Measurements from ENCODE around the gene FGGY. TPM values are rescaled to one million over a fixed set of nuclear protein-coding genes. Genes with fewer than 3 reads are reported as not detected.

Gene FGGY
- total RNA-seq, 1 donor from 2014 or later, result 12.6 TPM

GRCh38 chr1:59779949-59780348 is 483.1 kb downstream of the FGGY start:
- no peaks in the 10 kb centered on the region for H3K9me3 Mint-ChIP-seq
- no peaks in the 10 kb centered on the region for H3K27me3 Mint-ChIP-seq
- TF ChIP-seq, protein P1, sequence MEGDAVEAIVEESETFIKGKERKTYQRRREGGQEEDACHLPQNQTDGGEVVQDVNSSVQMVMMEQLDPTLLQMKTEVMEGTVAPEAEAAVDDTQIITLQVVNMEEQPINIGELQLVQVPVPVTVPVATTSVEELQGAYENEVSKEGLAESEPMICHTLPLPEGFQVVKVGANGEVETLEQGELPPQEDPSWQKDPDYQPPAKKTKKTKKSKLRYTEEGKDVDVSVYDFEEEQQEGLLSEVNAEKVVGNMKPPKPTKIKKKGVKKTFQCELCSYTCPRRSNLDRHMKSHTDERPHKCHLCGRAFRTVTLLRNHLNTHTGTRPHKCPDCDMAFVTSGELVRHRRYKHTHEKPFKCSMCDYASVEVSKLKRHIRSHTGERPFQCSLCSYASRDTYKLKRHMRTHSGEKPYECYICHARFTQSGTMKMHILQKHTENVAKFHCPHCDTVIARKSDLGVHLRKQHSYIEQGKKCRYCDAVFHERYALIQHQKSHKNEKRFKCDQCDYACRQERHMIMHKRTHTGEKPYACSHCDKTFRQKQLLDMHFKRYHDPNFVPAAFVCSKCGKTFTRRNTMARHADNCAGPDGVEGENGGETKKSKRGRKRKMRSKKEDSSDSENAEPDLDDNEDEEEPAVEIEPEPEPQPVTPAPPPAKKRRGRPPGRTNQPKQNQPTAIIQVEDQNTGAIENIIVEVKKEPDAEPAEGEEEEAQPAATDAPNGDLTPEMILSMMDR (conservative IDR thresholded peaks at IDR 0.05), result peak; percentile 60
- no peak overlapping the region for H3K4me3 Mint-ChIP-seq
- DNase-seq (ENCODE audit: extremely low spot score, unreplicated experiment), result no peak
- no peak overlapping the region for H3K27ac Mint-ChIP-seq
- no peaks in the 10 kb centered on the region for H3K4me1 Mint-ChIP-seq (ENCODE audit: unreplicated experiment)
- H3K36me3 Mint-ChIP-seq, result no peaks in the 10 kb centered on the region

DNA sequence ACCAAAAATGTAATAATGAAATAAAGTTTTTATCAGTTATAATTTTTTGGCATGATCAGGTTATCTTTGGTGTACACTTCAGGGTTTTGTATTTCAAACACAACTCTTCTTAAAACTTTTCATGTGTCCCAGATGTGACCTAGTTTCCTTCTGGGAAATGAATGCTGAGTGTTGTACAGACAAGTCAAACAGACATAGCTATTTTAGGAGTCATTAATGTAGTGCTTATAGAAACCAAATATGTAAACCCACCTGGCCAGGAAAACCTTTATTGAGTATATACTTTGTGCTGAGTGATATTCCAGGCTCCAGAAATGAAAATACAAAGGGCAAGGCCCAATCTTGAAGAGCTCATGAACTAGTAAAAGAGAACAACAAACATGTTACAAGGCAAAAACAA is 491.9 kb downstream of the FGGY start:
- H3K36me3 Mint-ChIP-seq, result peaks cover 3% of the 10 kb centered on the region
- TF ChIP-seq, protein P1 (conservative IDR thresholded peaks at IDR 0.05), result no peak
- H3K4me1 Mint-ChIP-seq (ENCODE audit: unreplicated experiment), result no peaks in the 10 kb centered on the region
- no peak for DNase-seq (ENCODE audit: extremely low spot score, unreplicated experiment)
- no peaks in the 10 kb centered on the region for H3K27me3 Mint-ChIP-seq
- H3K27ac Mint-ChIP-seq, result no peak overlapping the region
- no peak overlapping the region for H3K4me3 Mint-ChIP-seq
- H3K9me3 Mint-ChIP-seq, result peaks cover 22% of the 10 kb centered on the region

DNA sequence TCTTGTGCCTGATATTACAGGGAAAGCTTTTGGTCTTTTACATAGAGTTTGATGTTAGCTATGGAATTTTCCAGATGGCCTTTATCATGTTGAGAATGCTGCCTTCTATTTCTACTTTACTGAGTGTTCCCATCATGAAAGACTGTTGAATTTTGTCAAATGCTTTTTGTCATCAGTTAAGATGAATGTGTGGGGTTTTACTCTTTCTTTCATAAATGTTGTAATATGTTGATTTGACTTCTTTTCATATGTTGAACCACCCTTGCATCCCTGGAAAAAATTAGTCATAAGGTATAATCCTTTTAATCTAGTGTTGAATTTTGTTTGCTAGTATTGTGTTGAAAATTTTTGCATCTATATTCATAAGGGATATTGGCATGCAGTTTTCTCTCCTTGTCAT is 501.7 kb downstream of the FGGY start:
- DNase-seq (ENCODE audit: extremely low spot score, unreplicated experiment), result no peak
- Mint-ChIP-seq H3K9me3 (peaks cover 4% of the 10 kb centered on the region), H3K4me3 (no peak overlapping the region), H3K27me3 (peaks cover 3% of the 10 kb centered on the region), H3K27ac (no peak overlapping the region), H3K4me1 (ENCODE audit: unreplicated experiment) (no peaks in the 10 kb centered on the region), H3K36me3 (no peaks in the 10 kb centered on the region)
- TF ChIP-seq, protein P1 (conservative IDR thresholded peaks at IDR 0.05), result no peak

- Mint-ChIP-seq H3K27me3 (peaks cover 4% of the 10 kb centered on the region), H3K36me3 (no peaks in the 10 kb centered on the region), H3K9me3 (no peaks in the 10 kb centered on the region), H3K27ac (no peak overlapping the region), H3K4me3 (no peak overlapping the region), H3K4me1 (ENCODE audit: unreplicated experiment) (no peaks in the 10 kb centered on the region)
- DNase-seq (ENCODE audit: extremely low spot score, unreplicated experiment), result no peak
- TF ChIP-seq, protein P1 (conservative IDR thresholded peaks at IDR 0.05), result no peak
Observed at GRCh38 chr1:59803458-59804038, 506.7 kb downstream of the FGGY start.

- no peaks in the 10 kb centered on the region for H3K9me3 Mint-ChIP-seq
- H3K4me3 Mint-ChIP-seq, result no peak overlapping the region
- H3K27me3 Mint-ChIP-seq, result peaks cover 9% of the 10 kb centered on the region
- TF ChIP-seq, protein P1 (conservative IDR thresholded peaks at IDR 0.05), result no peak
- H3K27ac Mint-ChIP-seq, result no peak overlapping the region
- H3K4me1 Mint-ChIP-seq (ENCODE audit: unreplicated experiment), result no peaks in the 10 kb centered on the region
- DNase-seq (ENCODE audit: extremely low spot score, unreplicated experiment), result no peak
- H3K36me3 Mint-ChIP-seq, result no peaks in the 10 kb centered on the region
Observed at GRCh38 chr1:59804301-59804700, 507.4 kb downstream of the FGGY start.

DNA sequence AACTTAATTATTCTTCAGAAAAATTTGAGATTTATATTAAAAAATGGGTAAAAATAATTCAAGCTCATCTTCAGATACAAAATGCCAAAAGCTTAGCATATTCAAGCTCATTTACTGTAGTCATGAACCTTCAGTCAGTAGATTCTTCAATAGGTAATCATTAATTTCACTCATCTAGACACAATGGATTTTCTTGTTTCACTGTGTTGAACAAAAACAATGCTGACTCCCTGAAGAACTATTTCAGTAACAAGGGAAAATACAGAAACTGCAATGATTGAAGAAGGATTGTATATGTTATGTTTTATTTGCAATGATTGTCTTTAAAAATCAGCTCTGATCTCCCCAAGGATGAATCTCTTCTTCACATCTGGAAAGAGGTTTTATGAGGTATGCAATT is 508.7 kb downstream of the FGGY start:
- H3K27ac Mint-ChIP-seq, result no peak overlapping the region
- H3K9me3 Mint-ChIP-seq, result no peaks in the 10 kb centered on the region
- TF ChIP-seq, protein P1 (conservative IDR thresholded peaks at IDR 0.05), result no peak
- peaks cover 9% of the 10 kb centered on the region for H3K27me3 Mint-ChIP-seq
- H3K4me3 Mint-ChIP-seq, result no peak overlapping the region
- no peaks in the 10 kb centered on the region for H3K36me3 Mint-ChIP-seq
- no peaks in the 10 kb centered on the region for H3K4me1 Mint-ChIP-seq (ENCODE audit: unreplicated experiment)
- DNase-seq (ENCODE audit: extremely low spot score, unreplicated experiment), result no peak

Measured in type B pancreatic cell (in vitro differentiated cells).